ENCODE data around the gene GMNC.

- TF ChIP-seq, protein P1, sequence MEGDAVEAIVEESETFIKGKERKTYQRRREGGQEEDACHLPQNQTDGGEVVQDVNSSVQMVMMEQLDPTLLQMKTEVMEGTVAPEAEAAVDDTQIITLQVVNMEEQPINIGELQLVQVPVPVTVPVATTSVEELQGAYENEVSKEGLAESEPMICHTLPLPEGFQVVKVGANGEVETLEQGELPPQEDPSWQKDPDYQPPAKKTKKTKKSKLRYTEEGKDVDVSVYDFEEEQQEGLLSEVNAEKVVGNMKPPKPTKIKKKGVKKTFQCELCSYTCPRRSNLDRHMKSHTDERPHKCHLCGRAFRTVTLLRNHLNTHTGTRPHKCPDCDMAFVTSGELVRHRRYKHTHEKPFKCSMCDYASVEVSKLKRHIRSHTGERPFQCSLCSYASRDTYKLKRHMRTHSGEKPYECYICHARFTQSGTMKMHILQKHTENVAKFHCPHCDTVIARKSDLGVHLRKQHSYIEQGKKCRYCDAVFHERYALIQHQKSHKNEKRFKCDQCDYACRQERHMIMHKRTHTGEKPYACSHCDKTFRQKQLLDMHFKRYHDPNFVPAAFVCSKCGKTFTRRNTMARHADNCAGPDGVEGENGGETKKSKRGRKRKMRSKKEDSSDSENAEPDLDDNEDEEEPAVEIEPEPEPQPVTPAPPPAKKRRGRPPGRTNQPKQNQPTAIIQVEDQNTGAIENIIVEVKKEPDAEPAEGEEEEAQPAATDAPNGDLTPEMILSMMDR (IDR thresholded peaks at IDR 0.05) = no peak
- TF ChIP-seq POLR2A (IDR thresholded peaks at IDR 0.05; ENCODE audit: low read depth) = no peak
Observed at GRCh38 chr3:190886945-190887344, 24.5 kb upstream of the GMNC start.

Measured in esophagus muscularis mucosa (tissue), 3 donors.